D341Med (cell line): Measurements from ENCODE around the gene UCHL5.
"Not testable (repeated sequence)": the region's sequence is repeated elsewhere in the genome, so short reads cannot be mapped to it uniquely, and the experiment has no call there.

Experiments
- DNase-seq: peaks from one replicate; pipeline ENCODE4 v3.0.0; 2012; ENCODE audit warnings: low spot score

The UCHL5 gene

DNA sequence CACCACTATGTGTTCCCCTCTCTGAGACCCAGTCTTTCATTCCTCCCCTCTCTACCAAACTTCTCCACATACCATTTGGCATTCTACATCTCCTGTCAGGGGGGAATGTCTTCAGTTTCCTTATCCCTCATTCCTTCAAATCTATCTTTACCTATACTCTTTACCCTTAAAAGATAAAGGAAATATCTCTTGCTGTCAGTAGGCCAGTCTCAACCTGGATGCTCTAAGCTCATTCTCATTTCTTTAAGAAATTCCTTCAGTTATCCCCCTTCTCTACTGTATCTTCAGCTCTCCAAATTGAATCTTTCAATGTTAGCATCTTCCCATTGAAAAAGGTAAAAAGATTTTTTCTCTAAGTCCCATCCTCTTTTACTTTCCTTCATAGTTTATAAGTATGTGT is 6.8 kb upstream of the UCHL5 start:
- no peak for DNase-seq

DNA sequence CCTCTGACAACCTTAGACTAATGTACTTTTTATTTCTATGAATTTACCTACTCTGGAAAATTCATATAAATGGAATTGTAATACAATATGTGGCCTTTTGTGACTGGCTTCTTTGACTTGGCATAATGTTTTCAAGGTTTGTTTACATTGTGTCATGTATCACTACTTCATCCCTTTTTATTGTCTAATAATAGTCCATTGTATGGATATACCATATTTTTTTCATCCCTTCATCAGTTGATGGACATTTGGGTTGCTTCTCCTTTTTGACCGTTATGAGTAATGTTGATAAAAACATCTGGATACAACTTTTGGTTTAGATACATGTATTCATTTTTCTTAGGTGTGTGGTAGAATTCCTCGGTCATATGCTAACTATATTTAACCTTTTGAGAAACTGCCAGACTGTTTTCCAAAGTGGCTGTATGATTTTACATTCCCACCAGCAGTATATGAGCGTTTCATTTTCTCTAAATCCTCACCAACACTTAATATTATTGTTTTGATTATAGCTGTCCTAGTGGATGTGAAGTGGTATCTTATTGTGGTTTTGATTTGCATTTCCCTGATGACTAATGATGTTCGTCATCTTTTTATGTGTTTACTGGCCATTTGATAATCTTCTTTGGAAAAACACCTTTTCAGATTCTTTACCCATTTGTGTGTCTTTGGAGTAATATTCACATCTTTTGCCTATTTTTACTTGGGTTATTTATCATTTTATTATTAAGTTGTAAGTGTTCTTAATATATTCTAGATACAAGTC is 3.7 kb upstream of the UCHL5 start:
- no peak for DNase-seq

DNA sequence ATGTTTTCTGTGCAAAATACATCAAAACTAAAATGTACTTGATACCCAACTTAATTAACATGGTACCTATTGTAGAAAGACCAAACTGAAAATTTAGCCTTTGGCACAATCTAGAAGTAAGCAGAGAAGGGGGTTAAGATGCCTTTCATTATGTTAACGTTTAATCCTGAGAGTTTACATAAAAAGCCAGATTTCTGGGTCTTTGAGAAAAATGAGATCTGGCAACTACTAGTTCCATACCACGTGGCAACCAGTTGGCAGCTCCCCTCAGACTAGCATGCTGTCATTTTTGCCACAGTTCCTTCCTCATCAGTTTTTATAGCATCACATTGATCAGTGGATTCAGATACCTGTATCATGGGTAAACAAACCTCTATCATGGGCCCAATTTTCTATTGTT is 1.8 kb upstream of the UCHL5 start:
- peak; percentile 33 for DNase-seq

DNA sequence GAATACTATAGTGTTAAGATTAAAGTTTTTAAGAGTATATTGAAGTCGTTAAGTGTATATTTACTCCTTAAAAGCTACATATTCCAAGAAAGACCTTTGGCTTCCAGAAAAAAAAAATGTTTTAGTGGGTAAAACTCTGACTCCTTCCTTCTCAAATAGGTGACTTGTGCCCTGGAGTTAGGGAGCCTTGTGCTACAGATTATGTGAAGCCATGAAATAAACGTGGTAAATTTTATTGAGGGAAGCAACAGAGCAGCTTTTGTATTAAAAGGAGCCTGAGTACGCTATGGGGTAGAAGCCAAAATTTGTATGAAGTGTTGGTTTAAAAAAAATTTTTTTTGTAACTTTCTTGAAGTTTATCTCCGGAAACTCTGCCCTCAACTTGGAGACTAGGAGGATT is 1.2 kb upstream of the UCHL5 start:
- no peak for DNase-seq

DNA sequence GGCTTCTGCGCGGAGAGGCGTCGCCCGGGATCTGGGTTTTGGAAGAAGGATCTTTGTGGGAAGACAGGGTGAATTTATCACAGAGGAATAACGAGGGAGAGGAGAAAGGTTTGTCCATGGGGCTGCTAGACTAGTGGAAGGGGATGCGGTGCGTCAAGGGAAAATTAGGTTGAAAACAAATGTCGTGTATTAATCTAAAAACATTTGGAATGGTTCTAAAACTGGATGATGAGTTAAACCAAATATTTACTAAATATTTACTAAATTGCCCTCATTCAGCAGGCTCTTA is 899 bp upstream of the UCHL5 start:
- no peak for DNase-seq

DNA sequence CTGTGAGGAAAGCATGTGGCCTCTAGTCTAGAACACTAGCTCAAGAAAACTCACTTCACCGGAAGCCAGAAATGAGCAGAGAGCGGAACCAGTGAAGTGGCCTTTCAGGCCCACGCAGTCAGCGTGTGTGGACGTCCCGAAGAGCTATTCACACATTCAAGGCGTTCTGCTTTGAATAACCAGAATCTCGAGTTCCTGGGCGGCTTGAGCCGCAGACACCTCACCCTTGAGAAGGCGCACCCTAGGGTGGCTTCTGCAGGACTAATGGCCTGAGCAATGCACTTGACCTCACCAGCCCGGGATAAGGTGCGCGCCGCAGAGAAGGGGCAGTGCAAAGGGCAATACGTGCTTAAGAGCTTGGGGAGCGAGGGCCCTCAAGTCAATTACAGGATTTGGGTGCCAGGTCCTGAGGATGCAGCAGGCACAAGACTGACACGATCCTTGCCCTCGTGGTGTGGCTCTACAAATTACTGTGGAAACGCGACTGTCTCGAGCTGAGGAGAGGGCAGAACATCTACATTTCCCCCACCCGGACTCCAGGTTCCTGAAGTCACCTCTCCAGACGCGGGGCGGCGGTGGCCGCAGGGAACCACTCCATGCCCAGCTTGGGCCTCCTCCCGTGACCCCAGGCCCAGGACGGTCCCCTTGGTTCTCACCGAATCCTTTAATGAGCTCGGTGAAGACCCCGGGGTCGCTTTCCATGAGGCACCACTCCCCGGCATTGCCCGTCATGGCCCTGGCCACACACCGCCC is 455 bp downstream of the UCHL5 start:
- peak; percentile 45 for DNase-seq

DNA sequence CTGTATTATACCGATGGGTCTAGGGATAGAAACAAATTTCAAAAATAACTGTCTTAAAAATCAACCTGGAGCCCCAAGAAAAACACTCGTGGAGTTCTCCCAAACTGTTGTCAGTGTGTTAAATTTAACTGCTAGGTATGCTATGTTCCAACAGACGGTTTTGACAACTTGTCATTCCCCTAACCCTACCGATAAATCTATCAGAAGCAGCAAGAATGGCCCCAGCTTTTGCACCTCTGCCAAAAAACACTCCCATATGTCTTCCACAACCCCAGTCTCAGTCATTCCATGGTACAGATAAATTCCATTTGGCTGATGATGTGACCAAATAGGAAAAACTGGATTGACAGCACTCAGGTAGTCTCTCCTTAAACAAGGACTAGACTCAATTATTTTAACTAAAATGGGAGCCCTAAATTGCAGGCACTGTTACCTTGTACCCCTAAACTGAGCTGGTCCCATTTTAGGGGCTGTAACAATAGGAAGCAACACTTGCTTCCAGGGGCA is 4.9 kb downstream of the UCHL5 start:
- no peak for DNase-seq

DNA sequence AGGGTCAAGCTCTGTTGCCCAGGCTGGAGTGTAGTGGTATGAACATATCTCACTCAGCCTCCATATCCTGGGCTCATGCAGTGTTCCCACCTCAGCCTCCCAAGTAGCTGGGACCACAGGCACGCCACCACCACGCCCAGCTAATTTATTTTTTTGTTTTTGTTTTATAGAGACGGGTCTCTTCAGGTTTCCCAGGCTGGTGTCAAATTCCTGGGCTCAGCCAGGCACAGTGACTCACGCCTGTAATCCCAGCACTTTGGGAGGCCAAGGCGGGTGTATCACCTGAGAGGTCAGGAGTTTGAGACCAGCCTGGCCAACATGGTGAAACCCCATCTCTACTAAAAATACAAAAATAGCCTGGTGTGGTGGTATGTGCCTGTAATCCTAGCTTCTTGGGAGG is 10.2 kb downstream of the UCHL5 start:
- DNase-seq: not testable (repeated sequence)

DNA sequence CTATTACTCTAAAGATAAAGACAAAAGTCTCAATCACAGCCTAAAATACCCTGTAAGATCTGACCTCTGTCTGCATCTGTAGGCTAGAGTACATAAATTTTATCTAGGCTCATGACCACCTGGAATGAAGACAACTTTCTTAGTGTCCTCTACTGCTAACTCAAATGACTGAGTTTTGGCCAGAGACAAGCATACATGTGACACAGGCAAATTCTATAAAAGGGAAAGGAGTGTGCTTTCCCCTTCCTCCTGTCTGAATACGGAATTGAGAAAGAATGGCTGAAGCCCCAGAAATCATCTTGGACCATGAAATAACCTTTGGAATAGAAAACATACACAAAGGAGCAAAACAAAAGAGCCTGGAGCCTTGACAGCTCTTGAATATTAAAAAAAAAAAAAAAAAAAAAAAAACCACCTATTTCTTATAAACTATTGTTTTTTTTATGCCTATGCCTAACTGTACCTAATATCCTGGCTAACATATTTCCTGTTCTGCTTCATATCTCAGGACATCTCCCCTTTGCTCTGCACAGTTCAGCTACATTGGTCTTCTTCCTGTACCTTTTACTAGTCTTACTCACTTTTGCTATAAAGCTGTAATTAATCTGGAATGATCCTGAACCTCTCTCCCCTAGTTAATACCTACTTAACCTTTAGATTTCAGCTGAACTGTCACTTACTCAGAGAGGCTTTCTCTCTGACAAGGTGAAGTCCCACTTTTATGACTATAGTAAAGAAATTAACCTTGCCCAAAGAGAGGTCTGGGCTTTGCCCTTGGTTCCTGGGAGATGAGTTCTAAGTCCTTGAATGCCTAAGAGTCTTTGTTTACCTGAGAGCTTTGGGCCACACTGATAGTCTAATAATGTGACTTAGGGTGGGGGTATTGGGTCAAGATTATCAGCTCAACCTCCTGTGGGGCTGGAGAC is 16.1 kb downstream of the UCHL5 start:
- no peak for DNase-seq

DNA sequence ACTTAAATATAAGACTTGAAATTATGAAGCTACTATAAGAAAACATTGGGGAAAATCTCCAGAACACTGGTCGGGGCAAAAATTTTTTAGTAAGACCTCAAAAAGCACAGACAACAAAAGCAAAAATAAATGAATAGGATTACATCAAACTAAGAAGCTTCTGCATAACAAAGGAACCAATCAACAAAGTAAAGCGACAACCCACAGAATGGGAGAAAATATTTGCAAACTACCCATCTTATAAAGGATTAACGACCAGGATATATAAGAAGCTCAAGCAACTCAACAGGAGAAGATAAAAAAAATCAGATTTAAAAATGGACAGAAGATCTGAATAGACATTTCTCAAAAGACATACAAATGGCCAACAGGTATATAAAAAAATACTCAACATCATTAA is 19.1 kb downstream of the UCHL5 start:
- no peak for DNase-seq

DNA sequence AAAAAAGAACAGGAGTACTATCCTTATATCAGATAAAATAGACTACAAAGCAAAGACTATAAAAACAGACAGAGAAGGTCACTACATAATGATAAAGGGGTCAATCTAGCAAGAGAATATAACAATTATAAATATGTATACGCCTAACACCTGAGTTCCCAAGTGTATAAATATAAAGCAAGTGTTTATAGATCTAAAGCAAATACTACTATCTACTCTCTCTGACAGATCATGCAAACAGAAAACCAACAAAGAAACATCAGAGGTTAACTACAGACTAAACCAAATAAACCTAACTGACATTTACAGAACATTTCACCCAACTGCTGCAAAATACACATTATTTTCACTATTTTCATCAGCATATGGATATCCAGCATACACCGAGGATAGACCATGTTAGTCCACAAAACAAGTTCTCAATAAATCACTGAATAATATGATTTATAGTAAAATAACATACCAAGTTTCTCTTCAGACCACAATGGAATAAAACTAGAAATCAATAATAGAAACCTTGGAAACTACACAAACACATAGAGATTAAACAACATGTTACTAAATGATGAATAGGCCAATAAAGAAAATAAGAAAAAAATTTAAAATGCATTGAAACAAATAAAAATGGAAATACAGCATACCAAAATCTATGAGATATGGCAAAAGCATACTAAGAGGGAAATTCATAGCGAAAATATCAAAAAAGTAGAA is 22.7 kb downstream of the UCHL5 start:
- no peak for DNase-seq

DNA sequence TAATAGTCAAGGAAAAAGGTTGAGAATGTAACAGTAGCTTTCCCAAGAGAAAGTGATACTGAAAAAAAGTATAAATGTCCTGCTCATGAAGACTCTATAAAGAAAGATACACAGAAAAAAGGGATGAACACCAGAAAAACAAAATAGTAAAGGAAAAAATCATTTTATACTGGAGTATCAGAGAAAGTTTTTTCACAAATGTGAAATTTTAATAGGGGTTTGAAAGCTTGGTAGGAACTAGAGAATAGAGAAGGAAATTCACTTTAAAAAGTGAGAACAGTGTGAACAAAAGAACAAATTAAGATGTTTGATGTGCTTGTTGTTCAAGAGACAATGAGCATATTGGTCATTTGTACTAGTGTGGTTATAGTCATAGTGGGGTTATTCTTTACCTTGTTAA is 25.6 kb downstream of the UCHL5 start:
- DNase-seq: no peak

DNA sequence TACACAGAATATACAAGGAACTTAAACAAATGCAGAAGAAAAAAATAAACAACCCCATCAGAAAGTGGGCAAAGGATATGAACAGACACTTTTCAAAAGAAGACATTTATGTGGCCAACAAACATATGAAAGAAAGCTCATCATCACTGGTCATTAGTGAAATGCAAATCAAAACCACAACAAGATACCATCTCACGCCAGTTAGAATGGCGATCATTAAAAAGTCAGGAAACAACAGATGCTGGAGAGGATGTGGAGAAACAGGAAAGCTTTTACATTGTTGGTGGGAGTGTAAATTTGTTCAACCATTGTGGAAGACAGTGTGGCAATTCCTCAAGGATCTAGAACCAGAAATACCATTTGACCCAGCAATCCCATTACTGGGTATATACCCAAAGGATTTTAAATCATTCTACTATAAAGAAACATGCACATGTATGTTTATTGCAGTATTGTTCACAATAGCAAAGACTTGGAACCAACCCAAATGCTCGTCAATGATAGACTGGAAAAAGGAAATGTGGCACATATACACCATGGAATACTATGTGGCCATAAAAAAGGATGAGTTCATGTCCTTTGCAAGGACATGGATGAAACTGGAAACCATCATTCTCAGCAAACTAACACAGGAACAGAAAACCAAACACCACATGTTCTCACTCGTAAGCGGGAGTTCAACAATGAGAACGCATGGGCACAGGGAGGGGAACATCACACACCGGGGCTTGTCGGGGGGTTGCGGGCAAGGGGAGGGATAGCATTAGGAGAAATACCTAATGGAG is 26.3 kb downstream of the UCHL5 start:
- not testable (repeated sequence) for DNase-seq

DNA sequence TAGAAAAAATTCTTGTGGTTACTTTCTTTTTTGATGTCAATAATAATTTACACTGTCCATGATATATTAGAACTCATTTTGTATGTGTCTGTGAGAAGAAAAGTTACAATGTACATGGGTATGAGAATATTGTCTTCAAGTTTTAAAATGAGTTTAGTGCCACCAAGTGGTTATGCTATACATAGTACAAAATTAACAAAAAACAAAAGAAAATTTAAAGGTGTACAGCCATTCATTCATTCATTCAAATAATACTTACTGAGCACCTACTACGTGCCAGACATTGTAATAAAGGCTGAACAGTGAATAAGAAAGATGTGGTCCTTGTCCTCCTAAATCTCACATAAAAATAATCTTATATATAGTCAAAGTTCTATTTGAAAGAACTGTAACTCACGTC is 27.7 kb downstream of the UCHL5 start:
- DNase-seq: no peak

DNA sequence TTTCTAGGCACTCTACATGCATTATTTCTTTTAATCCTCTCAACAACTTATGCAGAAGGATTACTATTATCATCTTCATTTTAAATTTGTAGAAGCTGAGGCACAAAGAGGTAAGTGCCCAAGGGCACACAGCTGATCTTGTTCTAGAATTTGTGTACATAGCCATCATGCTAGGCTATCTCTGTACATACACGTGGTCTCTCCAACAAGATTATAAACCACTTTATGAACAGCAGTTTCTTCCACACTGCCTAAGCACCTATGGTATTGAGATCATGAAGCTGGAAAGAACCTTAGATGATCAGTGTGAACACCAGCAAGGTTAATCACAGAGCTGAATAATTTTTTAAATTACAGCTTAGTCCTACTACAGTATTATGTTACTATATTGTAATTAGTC is 28.9 kb downstream of the UCHL5 start:
- DNase-seq: no peak

DNA sequence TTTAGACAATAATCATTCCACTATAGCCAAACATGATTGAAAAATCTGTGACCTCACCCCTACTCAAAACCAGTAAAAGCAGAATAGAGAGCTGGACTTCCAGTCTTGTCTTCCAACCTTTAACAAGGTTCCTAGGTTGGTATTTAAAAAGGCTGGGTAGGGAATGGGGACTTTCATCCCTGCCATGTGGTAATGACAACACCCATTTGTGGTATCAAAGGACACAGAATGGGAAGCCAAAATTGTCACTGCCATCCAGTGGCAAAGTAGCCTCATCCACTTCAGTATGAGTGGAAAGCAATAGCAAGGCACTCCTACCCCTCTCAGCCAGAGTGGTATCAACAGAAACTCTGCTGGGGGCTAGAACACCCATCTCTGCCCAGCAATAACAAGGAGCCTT is 33.9 kb downstream of the UCHL5 start:
- DNase-seq: no peak

DNA sequence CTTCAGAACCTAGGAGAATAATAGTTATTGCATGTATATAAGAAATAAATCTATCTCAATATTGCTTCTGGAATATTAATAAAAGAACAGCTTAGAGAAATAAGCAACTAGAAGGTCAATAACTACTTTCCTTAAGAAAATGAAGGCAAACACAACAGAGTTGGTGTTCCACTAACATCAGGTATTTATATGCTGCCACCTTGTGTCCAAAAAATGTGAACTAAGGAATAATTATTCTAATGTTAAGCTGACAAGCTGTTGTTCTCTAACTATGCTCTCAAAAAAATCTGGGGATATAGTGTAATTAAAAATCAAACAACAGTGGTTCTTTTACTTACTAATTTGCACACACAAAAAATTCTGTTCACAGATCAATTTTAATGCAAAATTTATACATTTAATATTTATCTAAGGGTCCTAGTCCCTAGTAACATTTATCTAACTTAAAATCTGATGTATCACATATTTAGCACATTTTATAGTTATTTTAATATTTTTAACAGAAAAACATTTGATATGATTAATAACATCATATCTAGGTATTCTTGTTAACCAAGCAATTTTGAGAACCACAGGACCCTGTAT is 39.6 kb downstream of the UCHL5 start:
- DNase-seq: peak; percentile 32

DNA sequence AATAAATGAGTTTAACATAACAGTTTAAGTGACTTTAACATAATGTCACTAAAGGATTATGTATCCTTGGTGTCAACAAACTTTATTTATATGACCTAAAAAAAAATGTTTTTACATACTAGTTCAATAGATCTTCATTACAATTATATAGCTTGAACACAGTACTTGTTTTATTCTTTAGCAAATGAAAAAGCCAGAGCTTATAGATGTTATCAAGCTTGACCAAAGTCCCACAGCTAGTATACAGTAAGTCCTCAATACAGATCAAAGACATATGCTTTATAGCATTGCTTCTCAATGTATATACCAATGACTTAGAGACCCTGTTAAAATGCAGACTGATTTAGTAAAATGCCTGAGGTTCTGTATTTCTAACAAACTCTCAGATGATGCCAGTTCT is 42.4 kb downstream of the UCHL5 start:
- no peak for DNase-seq

DNA sequence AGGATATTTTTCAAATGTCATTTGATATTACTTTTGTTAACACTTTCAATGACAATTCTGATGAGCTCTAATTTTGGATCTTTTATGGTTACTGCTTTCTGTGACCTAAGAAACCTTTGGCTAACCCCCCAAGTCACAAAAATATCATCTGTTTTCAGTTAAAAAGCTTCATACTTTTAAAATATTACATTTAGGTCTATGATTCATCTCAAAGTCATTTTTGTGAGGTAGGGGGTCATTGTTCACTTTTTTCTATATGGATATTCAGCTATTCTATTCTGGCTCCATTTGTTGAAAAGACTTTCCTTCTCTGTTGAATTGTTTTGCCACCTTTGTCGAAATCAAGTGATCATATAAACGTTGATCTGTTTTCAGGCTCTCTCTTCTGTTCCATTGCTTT is 44.8 kb downstream of the UCHL5 start:
- DNase-seq: no peak

DNA sequence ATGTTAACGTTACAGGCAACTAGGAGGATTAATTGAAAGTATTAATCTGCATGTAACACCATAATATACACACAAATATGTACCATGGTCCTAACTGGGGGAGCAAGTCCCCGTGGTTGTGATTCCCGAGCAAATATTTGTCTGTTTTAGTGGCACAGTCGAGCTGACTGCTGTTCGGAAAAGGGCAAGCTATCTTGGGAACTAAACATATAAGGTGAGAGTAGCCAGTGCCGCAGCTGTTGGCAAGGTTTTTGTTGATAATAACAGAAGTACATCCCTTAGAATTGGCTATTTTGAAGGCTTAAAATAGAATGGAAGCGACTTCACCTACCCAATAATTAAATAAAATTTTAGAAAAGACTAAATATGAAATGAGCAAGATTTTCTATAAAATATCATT is 45.5 kb downstream of the UCHL5 start:
- no peak for DNase-seq

DNA sequence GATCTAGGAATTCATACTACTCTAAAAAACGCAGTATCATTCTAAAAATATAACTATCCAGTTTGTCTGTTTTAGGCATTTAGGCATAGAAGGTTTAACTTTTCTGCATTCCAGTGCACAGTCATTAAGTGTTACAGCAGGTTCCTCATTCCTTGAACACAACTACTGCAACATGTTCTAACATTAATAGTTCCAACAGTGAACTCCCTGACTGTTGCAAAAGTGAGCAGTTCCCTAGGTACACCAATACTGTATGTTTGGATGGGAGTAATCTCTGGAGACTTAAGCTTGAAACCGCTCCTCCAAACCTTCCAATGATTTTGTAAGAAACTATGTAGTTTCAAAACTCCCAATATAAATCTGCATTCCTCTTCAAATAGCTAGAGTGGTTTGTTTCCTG is 46.2 kb downstream of the UCHL5 start:
- no peak for DNase-seq
